A549 (cell line): Measurements from ENCODE around the gene USP12. TPM values are rescaled to one million over a fixed set of nuclear protein-coding genes. Genes with fewer than 3 reads are reported as not detected.

ENCODE experiments used
- ATAC-seq, 2 experiments: fragments of 200-7000 bp in 1 of 2; fragments of >200 bp in 1 of 2; cut with Nextera tagmentation in 1 of 2; cut with Tn5 transposase in 1 of 2; 3 replicates each; pipeline versions ENCODE4 v1.8.0 to v1.9.1; 2018 to 2020; ENCODE audit warnings: mild to moderate bottlenecking in 1 of 2, moderate library complexity in 1 of 2
- CTCF ChIA-PET: fragments of 300-600 bp; sonication (Branson Sonifier 250); formaldehyde crosslinking; extraction: SDS; loops from one replicate; lab custom pipeline; 2021; ENCODE audit warnings: antibody characterized with exemption, inconsistent platforms; lab: Yijun Ruan, JAX
- POLR2A ChIA-PET: fragments of 350-600 bp; formaldehyde crosslinking; extraction: SDS; loops from one replicate; lab custom pipeline; 2021; ENCODE audit warnings: antibody characterized with exemption, inconsistent platforms; lab: Yijun Ruan, JAX
- DNase-seq, 2 experiments: peaks; one replicate each; pipeline versions ENCODE4 v3.0.0 to v3.0.0-alpha.2; 2011 to 2016; ENCODE audit warnings: low read depth in 1 of 2, low spot score in 1 of 2
- FAIRE-seq: peaks from 2 replicates; lab custom pipeline; 2011; peaks lifted over from hg19 to GRCh38; lab: Jason Lieb, UNC
- H3K27ac ChIP-seq, 2 experiments: fragments of >200 bp; sonication (Bioruptor Twin); formaldehyde crosslinking; 3 replicates each; pipeline ENCODE4 v1.5.1; 2016 to 2017
- H3K4me1 ChIP-seq: fragments of >200 bp; sonication (Bioruptor Twin); formaldehyde crosslinking; 3 replicates; pipeline ENCODE4 v1.6.1; 2016
- H3K4me2 ChIP-seq: fragments of >200 bp; sonication (Bioruptor Twin); formaldehyde crosslinking; 3 replicates; pipeline ENCODE4 v1.6.1; 2016
- H3K4me3 ChIP-seq: fragments of >200 bp; sonication (Bioruptor Twin); formaldehyde crosslinking; 3 replicates; pipeline ENCODE4 v1.5.1; 2016
- H3K9me3 ChIP-seq: fragments of >200 bp; sonication (Bioruptor Twin); formaldehyde crosslinking; 3 replicates; pipeline ENCODE4 v1.6.1; 2016
- CHD2 ChIP-seq: fragments of 150-350 bp; IDR thresholded peaks from 2 replicates; pipeline ENCODE4 v1.6.1; 2014; ENCODE audit warnings: low read length; ENCODE audit not compliant: partially characterized antibody
- ELK1 ChIP-seq: fragments of 150-350 bp; IDR thresholded peaks from 2 replicates; pipeline ENCODE4 v1.6.1; 2014; ENCODE audit warnings: low read depth, mild to moderate bottlenecking, low read length
- FOSB ChIP-seq: fragments of 250-450 bp; sonication (Bioruptor Pico); IDR thresholded peaks from 2 replicates; pipeline ENCODE4 v1.5.0; 2020; ENCODE audit warnings: mild to moderate bottlenecking, moderate library complexity
- FOSL2 ChIP-seq, 2 experiments: fragments of 450-650 bp in 1 of 2; fragments of >200 bp in 1 of 2; sonication (Bioruptor Twin) in 1 of 2; formaldehyde crosslinking; IDR thresholded peaks; 2 replicates each; pipeline versions ENCODE4 v1.5.0 to v1.6.1; 2016 to 2020; ENCODE audit warnings: mild to moderate bottlenecking in 1 of 2, moderate library complexity in 1 of 2
- GATA3 ChIP-seq: IDR thresholded peaks from 2 replicates; pipeline ENCODE4 v1.6.1; 2012; ENCODE audit warnings: borderline replicate concordance
- HES2 ChIP-seq: fragments of >200 bp; sonication (Bioruptor Twin); formaldehyde crosslinking; IDR thresholded peaks from 2 replicates; pipeline ENCODE4 v1.6.1; 2016
- JUNB ChIP-seq: fragments of >200 bp; sonication (Bioruptor Twin); formaldehyde crosslinking; IDR thresholded peaks from 2 replicates; pipeline ENCODE4 v1.6.1; 2016
- KDM1A ChIP-seq: fragments of 200-600 bp; sonication (generic); IDR thresholded peaks from 2 replicates; pipeline ENCODE4 v1.6.1; 2016; ENCODE audit warnings: low read depth, mild to moderate bottlenecking
- KDM5A ChIP-seq: fragments of 200-600 bp; sonication (generic); IDR thresholded peaks from 2 replicates; pipeline ENCODE4 v1.6.1; 2016; ENCODE audit warnings: antibody characterized with exemption, mild to moderate bottlenecking
- MAFK ChIP-seq: fragments of 450-650 bp; IDR thresholded peaks from 2 replicates; pipeline ENCODE4 v1.6.1; 2014; ENCODE audit not compliant: partially characterized antibody
- MAX ChIP-seq: IDR thresholded peaks from 2 replicates; pipeline ENCODE4 v1.6.1; 2012
- MAZ ChIP-seq: fragments of 150-350 bp; IDR thresholded peaks from 2 replicates; pipeline ENCODE4 v1.6.1; 2014; ENCODE audit warnings: antibody characterized with exemption, low read depth, low read length, borderline replicate concordance
- MYC ChIP-seq: IDR thresholded peaks from 2 replicates; pipeline ENCODE4 v1.6.1; 2012; ENCODE audit warnings: mild to moderate bottlenecking, inconsistent platforms, low read length, improper control_type of control experiment, borderline replicate concordance
- NFE2L2 ChIP-seq: fragments of 150-350 bp; conservative IDR thresholded peaks from 2 replicates; pipeline ENCODE4 v1.6.1; 2014; ENCODE audit warnings: low read length
- NPAS2 ChIP-seq: fragments of 250-450 bp; sonication (Bioruptor Pico); IDR thresholded peaks from 2 replicates; pipeline ENCODE4 v1.8.0; 2022; ENCODE audit warnings: mild to moderate bottlenecking, moderate library complexity, borderline replicate concordance
- NR3C1 ChIP-seq: fragments of >200 bp; sonication (Bioruptor Twin); formaldehyde crosslinking; IDR thresholded peaks from 3 replicates; pipeline ENCODE4 v1.6.1; 2017
- PBX3 ChIP-seq: IDR thresholded peaks from 2 replicates; pipeline ENCODE4 v1.6.1; 2012
- RAD21 ChIP-seq, 2 experiments: fragments of >200 bp in 1 of 2; sonication (Bioruptor Twin) in 1 of 2; formaldehyde crosslinking in 1 of 2; IDR thresholded peaks in 1 of 2; conservative IDR thresholded peaks in 1 of 2; 2 replicates in 1 of 2; 3 replicates in 1 of 2; pipeline ENCODE4 v1.6.1; 2012 to 2018; ENCODE audit warnings: inconsistent platforms in 1 of 2
- RARB ChIP-seq: fragments of 250-450 bp; sonication (Bioruptor Pico); IDR thresholded peaks from 2 replicates; pipeline ENCODE4 v1.8.0; 2021; ENCODE audit warnings: mild to moderate bottlenecking, moderate library complexity
- REST ChIP-seq: fragments of 200-600 bp; sonication (generic); IDR thresholded peaks from 2 replicates; pipeline ENCODE4 v1.6.1; 2016; ENCODE audit warnings: antibody characterized with exemption, mild to moderate bottlenecking, moderate library complexity
- RNF2 ChIP-seq: fragments of 200-600 bp; sonication (generic); IDR thresholded peaks from 2 replicates; pipeline ENCODE4 v1.6.1; 2016; ENCODE audit warnings: low read depth, mild to moderate bottlenecking, antibody characterized with exemption, moderate library complexity, borderline replicate concordance
- ZFP36 ChIP-seq: fragments of 450-650 bp; IDR thresholded peaks from 2 replicates; pipeline ENCODE4 v1.6.1; 2014; ENCODE audit warnings: borderline replicate concordance; ENCODE audit not compliant: partially characterized antibody
- WGBS: methylation state at CpG from one replicate; pipeline ENCODE4 v1.1.6; 2017; ENCODE audit errors: missing lambda C conversion rate; 5-methylcytosine and 5-hydroxymethylcytosine counted together
- polyA plus RNA-seq, 4 experiments: library from polyadenylated mRNA; depleted of rRNA in 3 of 4; stranded (reverse); fragments of >200 nt; fragmentation: RNase III in 1 of 4; extraction: RNeasy Plus Mini Kit Qiagen cat#74134 plus additional on column Dnase treatment in 1 of 4; gene quantifications; 2 replicates in 3 of 4; 3 replicates in 1 of 4; pipeline ENCODE4 v1.2.3, GENCODE V29; 2011 to 2017
- TF ChIP-seq, protein P1 (sequence below): IDR thresholded peaks from 2 replicates; pipeline ENCODE4 v1.6.1; 2012; ENCODE audit warnings: low read depth, borderline replicate concordance

Gene USP12
- polyA plus RNA-seq, 2 of the 4 experiments (the other 2 are of a cell fraction) = 19.1 to 21.2 TPM

DNA sequence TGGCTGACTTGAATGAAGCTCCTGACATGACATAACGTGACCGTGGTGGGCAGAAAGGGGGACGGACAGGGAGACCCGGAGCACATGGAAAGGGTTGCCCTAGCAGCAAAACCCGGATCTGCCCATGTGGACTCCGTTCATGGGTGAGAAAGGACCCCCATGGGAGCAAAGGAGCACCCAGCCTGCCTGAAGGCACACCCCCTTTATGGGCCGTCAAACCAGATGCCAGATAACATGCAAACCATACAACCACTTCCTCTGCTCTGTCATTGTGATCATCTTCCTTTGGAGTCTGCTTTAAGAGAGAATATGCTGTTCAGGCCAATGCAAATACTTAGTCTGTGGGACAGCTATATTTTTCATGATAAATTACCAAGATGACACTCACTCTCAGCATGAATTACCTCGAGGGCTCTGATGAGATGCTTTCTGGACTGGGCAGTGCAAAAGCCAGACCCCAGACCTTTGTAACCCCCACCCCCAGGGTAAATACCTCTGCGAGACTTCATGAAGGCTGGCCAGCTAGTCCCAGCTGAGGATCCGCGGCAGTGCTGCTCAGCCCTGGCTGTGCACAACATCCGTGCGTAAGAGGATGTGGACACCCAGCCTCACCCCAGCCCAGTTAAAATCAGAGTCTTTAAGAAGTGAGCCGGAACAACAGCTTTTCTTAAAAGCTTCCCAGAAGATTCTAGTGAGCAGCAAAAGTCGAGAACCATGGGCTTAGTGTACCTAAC lies 126.6 kb downstream of the USP12 start:
- H3K27ac ChIP-seq = peak overlapping the region in 1 of 2 experiments; percentile 64; a peak in 2 of 6 replicates
- FAIRE-seq (no peak), DNase-seq (no peak), ATAC-seq (no peak)
- peaks cover 11% of the 10 kb centered on the region for H3K4me1 ChIP-seq
- POLR2A ChIA-PET = no interaction called here
- TF ChIP-seq KDM1A (no peak), KDM5A (no peak), RNF2 (no peak), NPAS2 (no peak), ELK1 (no peak), HES2 (no peak), FOSL2 (IDR thresholded peaks at IDR 0.05) (no peak), FOSL2 (CRISPR knock-in tag; IDR thresholded peaks at IDR 0.05) (no peak)
- H3K4me3 ChIP-seq = no peak overlapping the region
- no peaks in the 10 kb centered on the region for H3K9me3 ChIP-seq
- WGBS = 89% methylated on average over 12 of the region's 15 CpGs
- CTCF ChIA-PET = interaction anchor here (2.1 kb wide), 1 partner anchor 11 kb away, joined by 5 read pairs; no protein-coding TSS in a partner anchor
- no peak overlapping the region for H3K4me2 ChIP-seq

DNA sequence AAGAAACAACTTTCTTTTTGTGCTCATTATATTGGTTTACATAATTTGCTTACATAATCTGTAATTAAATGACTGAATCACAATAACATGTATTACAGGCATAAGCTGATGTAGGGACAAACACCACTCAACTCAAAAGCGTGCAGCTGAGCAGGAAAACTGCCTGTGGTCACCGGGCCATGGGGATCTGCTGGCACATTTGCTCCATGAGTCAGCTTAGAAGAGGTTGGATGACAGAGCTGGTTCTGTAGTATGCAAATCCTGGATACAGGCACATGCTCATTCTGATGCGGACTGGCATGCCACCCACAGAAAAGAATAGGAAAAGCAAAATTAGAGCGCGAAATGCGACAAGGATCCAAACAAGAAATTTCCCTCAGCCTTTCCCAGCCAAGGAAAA lies 128.6 kb downstream of the USP12 start:
- ChIA-PET POLR2A (no interaction called here), CTCF (interaction anchor here (0.8 to 0.9 kb wide), 2 partner anchors 20 to 50 kb away, joined by 3 read pairs; no protein-coding TSS in a partner anchor)
- H3K27ac ChIP-seq = peak overlapping the region; percentile 61 to 64
- H3K4me1 ChIP-seq = peaks cover 25% of the 10 kb centered on the region
- peak; percentile 95 to 97 for ATAC-seq
- FAIRE-seq = peak; percentile 7
- H3K4me2 ChIP-seq = peak overlapping the region; percentile 68
- H3K4me3 ChIP-seq = no peak overlapping the region
- 2% methylated on average over 6 of the region's 6 CpGs for WGBS
- no peaks in the 10 kb centered on the region for H3K9me3 ChIP-seq
- TF ChIP-seq MAZ = no peak
- peak; percentile 62; the same call in 1 of the 2 replicates for TF ChIP-seq MYC
- TF ChIP-seq, protein P1, sequence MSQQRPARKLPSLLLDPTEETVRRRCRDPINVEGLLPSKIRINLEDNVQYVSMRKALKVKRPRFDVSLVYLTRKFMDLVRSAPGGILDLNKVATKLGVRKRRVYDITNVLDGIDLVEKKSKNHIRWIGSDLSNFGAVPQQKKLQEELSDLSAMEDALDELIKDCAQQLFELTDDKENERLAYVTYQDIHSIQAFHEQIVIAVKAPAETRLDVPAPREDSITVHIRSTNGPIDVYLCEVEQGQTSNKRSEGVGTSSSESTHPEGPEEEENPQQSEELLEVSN = peak; percentile 30; the same call in 1 of the 2 replicates
- peak; percentile 15 to 18; a peak in 2 of 5 replicates for TF ChIP-seq RAD21 (conservative IDR thresholded peaks at IDR 0.05 in 1 of 2, IDR thresholded peaks at IDR 0.05 in 1 of 2)
- 0 out of 2 replicates have a peak, but pooled peaks have one; percentile 24 for TF ChIP-seq NFE2L2
- TF ChIP-seq FOSL2 (IDR thresholded peaks at IDR 0.05) = no peak
- peak; percentile 80 for TF ChIP-seq FOSL2 (CRISPR knock-in tag; IDR thresholded peaks at IDR 0.05)
- peak; percentile 82 for TF ChIP-seq MAFK
- peak; percentile 39; the same call in 1 of the 2 replicates for TF ChIP-seq GATA3
- peak; percentile 91 for TF ChIP-seq MAX
- TF ChIP-seq CHD2 = no peak
- peak; percentile 81 to 87 for DNase-seq

- 94% methylated on average over 6 of the region's 6 CpGs for WGBS
- ChIA-PET CTCF (no interaction called here), POLR2A (no interaction called here)
- H3K4me2 ChIP-seq = no peak overlapping the region
- H3K4me3 ChIP-seq = no peak overlapping the region
- peaks cover 42% of the 10 kb centered on the region for H3K4me1 ChIP-seq
- no peak for ATAC-seq
- H3K27ac ChIP-seq = peak overlapping the region in 1 of 2 experiments; percentile 61; a peak in 2 of 6 replicates
- DNase-seq = no peak
- no peaks in the 10 kb centered on the region for H3K9me3 ChIP-seq
- no peak for FAIRE-seq
- no peak for TF ChIP-seq JUNB
- no peak for TF ChIP-seq PBX3
- TF ChIP-seq RNF2 = no peak
- TF ChIP-seq REST = no peak
- no peak for TF ChIP-seq RARB (CRISPR knock-in tag)
- no peak for TF ChIP-seq NFE2L2
- TF ChIP-seq MAX = no peak
- no peak for TF ChIP-seq FOSL2 (IDR thresholded peaks at IDR 0.05)
- no peak for TF ChIP-seq FOSL2 (CRISPR knock-in tag; IDR thresholded peaks at IDR 0.05)
- TF ChIP-seq ZFP36 = no peak
- TF ChIP-seq NR3C1 = no peak
- no peak for TF ChIP-seq FOSB
Measured at GRCh38 chr13:27041341-27041740, 130.3 kb downstream of the USP12 start.
